VCaP (cell line): ENCODE data around the gene TUFM.

Experiments used
- H3K27ac ChIP-seq: fragments of 450-650 bp; 2 replicates; pipeline ENCODE4 v1.5.1; 2017
- TF ChIP-seq, protein P1 (sequence below): fragments of 450-650 bp; conservative IDR thresholded peaks from 2 replicates; pipeline ENCODE4 v1.5.1; 2017; ENCODE audit warnings: mild to moderate bottlenecking, moderate library complexity

Gene TUFM

DNA sequence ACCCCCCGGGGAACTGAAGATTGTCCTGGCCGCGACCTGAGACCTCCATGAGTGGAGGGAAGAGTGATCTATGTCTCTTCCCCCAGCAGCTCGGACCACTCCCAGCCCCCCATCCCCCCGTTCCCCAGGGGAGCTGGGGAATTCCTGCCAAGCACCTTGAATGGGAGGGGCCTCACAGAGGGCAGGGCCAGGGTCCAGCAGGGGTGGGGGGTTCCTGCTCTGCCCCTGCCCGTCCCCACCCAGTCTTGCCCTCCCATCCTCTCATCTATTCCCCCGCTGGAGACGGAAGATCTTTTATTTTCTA lies 9.4 kb downstream of the TUFM start:
- TF ChIP-seq, protein P1, sequence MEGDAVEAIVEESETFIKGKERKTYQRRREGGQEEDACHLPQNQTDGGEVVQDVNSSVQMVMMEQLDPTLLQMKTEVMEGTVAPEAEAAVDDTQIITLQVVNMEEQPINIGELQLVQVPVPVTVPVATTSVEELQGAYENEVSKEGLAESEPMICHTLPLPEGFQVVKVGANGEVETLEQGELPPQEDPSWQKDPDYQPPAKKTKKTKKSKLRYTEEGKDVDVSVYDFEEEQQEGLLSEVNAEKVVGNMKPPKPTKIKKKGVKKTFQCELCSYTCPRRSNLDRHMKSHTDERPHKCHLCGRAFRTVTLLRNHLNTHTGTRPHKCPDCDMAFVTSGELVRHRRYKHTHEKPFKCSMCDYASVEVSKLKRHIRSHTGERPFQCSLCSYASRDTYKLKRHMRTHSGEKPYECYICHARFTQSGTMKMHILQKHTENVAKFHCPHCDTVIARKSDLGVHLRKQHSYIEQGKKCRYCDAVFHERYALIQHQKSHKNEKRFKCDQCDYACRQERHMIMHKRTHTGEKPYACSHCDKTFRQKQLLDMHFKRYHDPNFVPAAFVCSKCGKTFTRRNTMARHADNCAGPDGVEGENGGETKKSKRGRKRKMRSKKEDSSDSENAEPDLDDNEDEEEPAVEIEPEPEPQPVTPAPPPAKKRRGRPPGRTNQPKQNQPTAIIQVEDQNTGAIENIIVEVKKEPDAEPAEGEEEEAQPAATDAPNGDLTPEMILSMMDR = no peak
- no peak overlapping the region for H3K27ac ChIP-seq

DNA sequence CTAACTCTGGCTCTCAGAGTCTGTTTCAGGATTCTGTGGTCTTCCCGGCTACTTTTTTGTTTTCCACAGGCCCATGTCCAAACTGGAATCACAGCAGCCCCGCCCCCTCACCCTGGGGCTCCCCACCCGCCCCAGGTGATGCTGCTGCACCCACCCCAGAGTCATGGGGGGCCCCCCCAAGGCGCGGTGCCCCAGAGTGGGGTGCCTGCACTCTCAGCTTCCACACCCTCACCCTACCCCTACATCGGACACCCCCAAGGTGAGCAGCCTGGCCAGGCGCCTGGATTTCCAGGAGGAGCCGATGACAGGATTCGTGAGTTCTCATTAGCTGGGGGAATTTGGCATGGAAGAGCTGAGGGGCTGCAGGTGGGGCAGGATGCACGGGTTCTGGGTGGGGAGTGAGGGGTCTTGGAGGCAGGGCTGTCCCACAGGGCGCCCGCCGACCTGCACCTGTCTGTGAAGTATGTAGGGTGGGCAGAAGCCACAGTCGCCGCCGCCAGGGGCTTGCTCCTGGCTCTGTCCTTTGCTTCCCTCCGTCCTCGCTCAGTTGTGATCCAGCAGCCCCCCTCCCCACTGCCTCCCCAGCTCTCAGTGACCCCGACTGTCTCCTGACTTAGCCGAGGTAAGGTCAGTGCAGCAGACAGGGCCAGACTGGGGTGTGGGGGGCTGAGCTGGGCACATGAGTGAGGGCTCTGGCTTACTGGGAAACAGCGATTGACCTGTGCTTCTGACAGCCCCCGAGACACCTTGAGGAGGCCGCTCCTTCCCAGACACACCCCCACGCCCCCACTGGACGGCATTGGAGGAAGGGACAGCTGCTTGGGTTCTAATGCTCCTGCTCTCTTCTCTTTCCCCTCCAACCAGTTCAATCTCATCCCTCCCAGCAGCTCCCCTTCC lies 10.0 kb downstream of the TUFM start:
- no peak overlapping the region for H3K27ac ChIP-seq

DNA sequence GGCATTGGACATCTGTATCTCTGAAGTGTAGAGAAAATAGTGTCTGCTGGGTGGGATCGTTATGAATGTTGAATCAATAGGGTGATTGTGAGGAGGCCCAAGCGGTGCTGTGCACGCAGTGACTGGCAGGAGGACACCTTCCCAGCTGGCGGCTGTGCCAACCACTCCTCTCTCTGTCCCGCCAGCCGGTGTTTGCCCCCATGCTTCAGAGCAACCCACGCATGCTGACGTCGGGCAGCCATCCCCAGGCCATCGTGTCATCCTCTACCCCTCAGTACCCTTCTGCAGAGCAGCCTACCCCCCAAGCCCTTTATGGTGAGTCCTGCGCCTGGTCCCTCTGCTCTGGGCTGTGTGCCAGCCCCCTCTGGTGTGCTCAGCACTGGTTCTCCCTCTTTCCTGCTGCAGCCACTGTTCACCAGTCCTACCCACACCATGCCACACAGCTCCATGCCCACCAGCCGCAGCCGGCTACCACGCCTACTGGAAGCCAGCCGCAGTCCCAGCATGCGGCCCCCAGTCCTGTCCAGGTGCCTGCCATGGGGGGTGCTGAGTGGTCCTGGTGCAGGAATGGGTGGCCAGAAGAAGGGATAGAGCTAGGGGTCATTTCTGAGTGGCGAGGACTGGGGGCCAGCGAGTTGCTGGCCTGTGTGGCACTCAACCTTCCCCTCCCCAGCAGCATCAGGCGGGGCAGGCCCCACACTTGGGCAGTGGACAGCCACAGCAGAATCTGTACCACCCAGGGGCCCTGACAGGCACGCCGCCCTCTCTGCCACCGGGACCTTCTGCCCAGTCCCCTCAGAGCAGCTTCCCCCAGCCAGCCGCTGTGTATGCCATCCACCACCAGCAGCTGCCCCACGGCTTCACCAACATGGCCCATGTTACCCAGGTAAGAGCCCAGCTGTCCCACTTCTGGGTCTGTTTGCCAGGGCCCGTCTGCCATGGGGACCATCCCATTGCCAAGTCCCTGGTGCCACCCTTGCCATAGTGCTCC lies 11.0 kb downstream of the TUFM start:
- TF ChIP-seq, protein P1 = no peak
- no peak overlapping the region for H3K27ac ChIP-seq

More for the DNA sequence above, 10.0 kb downstream of the TUFM start:
- TF ChIP-seq, protein P1 = no peak

DNA sequence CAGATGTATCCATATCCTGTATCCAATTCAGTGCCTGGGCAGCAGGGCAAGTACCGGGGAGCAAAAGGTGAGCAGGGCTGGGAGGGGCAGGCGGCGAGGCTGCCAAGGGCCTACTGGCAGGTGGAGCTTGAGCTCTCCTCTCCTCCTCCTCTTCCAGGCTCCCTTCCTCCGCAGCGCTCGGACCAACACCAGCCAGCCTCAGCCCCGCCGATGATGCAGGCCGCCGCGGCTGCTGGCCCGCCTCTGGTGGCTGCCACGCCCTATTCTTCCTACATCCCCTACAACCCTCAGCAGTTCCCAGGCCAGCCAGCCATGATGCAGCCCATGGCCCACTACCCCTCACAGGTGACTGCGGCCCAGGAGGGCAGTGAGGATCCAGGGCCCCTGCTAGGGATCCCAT lies 11.8 kb downstream of the TUFM start:
- TF ChIP-seq, protein P1 = no peak
- H3K27ac ChIP-seq = no peak overlapping the region

DNA sequence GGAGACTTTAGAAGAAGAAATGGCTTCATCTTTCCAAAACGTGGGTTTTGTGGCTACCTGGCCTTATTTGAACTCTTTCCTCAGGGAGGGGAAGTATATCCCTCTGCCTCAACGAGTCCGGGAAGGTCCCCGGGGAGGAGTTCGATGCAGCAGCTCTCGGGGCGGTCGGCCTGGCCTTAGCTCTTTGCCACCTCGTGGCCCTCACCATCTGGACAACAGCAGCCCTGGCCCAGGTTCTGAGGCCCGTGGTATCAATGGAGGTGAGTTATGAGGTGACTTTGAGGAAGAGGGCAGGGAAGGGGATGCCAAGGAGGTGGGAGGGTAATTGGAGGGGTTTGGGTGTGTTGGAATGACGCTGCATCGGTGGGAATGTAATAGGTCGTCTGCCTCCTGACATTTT lies 15.6 kb downstream of the TUFM start:
- no peak overlapping the region for H3K27ac ChIP-seq
- TF ChIP-seq, protein P1 = no peak

DNA sequence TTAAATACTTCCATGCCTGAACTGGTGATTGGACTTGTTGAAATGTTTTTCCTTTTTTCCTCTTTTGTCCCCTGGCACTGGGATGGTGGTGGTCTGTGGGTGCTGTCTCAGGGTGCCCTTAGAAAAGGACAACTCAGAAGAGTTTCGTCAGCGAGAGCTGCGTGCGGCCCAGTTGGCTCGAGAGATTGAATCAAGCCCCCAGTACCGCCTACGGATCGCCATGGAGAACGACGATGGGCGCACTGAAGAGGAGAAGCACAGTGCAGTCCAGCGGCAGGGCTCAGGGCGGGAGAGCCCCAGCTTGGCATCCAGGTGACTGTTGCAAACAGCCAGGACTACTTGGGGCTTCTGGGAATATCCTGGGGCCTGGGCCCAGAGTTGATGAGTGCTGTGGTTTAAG lies 16.4 kb downstream of the TUFM start:
- TF ChIP-seq, protein P1 = no peak

DNA sequence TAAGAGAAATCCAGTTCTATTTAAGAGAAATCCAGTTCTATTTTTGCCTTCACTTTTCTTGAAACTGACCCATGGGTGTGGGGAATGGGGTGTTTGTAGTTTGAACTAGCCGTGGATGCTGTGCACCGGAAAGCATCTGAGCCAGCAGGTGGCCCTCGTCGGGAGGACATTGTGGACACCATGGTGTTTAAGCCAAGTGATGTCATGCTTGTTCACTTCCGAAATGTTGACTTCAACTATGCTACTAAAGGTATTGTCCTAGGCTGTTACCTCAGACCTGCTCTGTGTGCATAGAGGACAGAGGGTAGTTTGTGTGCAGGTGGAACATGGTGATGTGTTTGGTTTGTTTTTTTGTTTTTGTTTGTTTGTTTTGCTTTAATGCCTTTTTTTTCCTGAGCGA lies 20.0 kb downstream of the TUFM start:
- H3K27ac ChIP-seq = no peak overlapping the region

More for the DNA sequence above, 16.4 kb downstream of the TUFM start:
- no peak overlapping the region for H3K27ac ChIP-seq

More for the DNA sequence above, 20.0 kb downstream of the TUFM start:
- TF ChIP-seq, protein P1 = 0 out of 2 replicates have a peak, but pooled peaks have one; percentile 14
